ENCODE results near the gene CDC14B.
"Not testable (repeated sequence)": the region's sequence is repeated elsewhere in the genome, so short reads cannot be mapped to it uniquely, and the experiment has no call there.

CDC14B gene

DNA sequence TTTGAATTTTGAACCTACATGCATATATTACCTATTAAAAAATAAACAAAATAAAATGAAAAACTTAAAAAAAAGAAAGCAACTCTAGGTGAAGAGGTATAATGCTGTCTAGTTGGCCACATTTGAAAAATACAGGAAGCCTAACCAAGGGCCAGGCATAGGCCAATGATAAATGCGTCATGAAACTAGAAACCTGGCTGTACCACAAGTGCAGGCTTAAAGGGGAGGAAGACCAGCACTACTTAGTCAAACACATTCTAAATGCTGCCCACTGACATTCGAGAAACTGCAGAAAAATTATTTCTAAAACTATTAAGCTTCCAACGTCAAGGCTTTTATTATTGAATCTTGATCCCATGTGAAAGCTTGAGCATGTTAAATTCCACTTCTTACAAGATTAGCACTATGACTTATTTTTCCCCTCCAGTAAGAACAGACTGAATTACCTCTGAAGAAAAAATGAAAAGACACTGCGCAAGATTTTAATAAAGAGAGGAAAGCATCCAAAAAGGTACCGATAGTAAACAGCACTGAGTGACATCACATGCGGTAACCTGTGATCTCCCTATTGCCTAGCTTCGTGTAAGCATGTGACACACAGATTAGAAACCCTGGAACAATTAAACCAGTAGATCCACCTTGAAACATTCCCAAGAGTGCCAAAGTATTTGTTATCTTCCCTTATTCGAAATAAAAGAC is 16.2 kb downstream of the CDC14B start:
- DNase-seq = no peak
- in situ Hi-C loops (cut with MboI; ENCODE audit: low pct_unique_long_range_greater_than_20kb, low sequenced_read_pairs) = no loop called here

DNA sequence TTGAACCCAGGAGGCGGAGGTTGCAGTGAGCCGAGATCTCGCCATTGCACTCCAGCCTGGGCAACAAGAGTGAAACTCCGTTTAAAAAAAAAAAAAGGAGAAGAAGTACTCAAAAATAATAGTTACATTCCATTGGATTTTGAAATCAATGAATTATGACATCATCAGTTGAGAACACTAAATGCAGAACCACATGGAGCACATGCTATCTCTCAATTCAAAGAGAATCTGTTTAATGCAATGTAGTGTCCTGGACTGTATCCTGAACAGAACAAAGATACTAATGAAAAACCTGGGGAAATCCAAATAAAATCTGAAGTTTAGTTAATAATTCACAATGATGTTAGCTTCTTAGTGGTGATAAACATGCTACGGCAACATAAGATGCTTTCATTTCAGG is 20.3 kb downstream of the CDC14B start:
- in situ Hi-C loops (cut with MboI; ENCODE audit: low pct_unique_long_range_greater_than_20kb, low sequenced_read_pairs) = no loop called here
- DNase-seq = no peak

DNA sequence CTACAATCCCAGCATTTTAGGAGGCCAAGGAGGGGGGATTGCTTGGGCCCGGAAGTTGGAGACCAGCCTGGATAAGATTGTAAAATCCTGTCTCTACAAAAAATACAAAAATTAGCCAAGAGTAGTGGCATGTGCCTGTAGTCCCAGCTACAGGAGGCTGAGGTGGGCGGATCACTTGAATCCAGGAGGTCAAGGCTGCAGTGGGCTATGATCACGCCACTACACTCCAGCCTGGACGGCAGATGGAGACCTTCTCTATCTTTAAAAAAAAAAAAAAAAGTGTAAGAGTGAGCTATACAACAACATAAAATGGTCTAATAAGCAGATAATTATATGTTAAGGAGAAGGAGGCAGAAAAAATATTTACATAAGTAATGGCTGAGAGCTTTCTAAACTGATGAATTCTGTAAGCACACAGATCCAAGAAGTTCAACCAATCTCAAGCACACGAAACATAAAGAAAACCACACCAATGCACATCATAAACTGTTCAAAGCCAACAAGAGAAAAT is 23.0 kb downstream of the CDC14B start:
- no peak for DNase-seq
- in situ Hi-C loops (cut with MboI; ENCODE audit: low pct_unique_long_range_greater_than_20kb, low sequenced_read_pairs) = no loop called here

DNA sequence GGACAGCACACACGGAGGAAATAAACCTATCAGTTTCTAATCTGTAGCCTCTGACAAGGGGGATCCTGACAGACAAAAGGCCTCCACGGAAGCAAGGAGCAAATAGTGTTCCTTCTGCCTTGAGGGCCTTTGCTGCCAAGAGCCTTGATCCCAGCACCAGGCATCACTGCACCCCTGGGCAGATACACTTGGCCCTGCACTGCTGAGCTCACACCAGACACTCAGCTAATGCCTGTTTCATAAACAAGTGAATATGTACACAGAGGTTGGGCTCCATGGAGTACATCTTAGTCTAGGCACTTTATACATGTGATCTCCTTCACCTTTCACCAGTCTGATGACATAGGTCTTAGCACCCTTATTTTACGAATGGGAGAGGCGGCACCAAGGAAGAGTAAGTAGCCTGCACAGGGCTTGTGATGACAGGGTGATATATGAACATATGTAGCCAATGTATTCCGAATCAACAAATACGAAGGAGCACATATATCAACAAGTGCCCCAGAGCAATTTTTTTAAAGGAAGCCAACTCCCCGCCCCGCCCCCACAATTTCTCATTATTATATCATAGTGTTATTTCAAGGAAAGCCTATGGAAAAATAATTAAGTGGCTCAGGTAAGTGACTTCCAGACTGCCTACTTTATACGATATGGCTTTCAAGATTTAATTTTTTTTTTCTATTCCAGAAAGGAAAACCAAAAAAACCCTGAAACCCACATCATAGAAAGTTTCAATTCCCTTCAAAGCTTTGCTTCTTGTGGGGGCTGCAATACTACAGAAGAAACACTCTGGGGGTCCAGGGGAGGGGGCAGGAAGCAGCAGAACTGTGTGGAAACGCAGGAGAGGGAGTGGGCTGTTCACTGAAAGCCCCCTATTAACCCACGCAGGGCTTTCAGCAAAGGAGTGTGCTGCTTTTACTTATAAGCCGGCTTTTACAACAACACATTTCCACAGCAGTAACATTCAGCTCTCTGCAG is 32.0 kb downstream of the CDC14B start:
- in situ Hi-C loops (cut with MboI; ENCODE audit: low pct_unique_long_range_greater_than_20kb, low sequenced_read_pairs) = no loop called here
- DNase-seq = no peak

DNA sequence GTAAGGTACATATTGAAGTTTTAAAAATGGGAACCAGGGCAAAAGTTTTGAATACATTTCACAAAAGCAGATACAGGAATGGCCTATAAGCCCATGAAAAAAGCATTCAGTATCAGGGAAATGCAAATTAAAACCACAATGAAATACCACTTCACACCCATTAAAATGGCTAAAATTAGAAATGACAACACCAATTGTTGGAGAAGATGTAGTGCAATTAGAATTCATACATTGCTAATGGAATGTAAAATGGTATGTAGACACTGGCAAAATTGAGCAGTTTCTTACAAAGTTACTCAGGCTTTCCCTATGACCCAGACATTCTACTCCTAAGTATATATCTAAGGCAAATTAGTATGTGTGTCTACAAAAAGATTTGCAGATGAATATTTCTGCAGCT is 34.2 kb downstream of the CDC14B start:
- no peak for DNase-seq
- in situ Hi-C loops (cut with MboI; ENCODE audit: low pct_unique_long_range_greater_than_20kb, low sequenced_read_pairs) = no loop called here

DNA sequence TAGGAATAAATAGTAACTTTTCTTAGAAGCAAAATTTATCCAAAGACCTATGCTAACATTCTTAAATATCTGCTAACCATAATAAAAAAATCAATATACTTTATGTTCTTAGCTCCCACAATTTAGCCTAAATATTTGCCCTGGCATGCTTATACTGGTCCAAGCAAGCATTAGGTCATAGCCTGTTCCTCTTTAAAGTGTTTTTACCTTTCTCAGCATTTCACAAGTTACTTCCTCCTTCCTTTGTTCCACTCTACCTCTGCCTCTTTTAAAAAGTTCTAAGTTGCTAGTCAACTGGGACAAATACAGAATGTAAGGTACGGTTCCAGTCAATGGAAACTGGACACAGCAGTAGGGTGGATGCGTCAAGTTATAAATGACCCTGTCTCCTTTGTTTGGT is 37.4 kb downstream of the CDC14B start:
- in situ Hi-C loops (cut with MboI; ENCODE audit: low pct_unique_long_range_greater_than_20kb, low sequenced_read_pairs) = not testable (repeated sequence)
- peak; percentile 70 for DNase-seq

DNA sequence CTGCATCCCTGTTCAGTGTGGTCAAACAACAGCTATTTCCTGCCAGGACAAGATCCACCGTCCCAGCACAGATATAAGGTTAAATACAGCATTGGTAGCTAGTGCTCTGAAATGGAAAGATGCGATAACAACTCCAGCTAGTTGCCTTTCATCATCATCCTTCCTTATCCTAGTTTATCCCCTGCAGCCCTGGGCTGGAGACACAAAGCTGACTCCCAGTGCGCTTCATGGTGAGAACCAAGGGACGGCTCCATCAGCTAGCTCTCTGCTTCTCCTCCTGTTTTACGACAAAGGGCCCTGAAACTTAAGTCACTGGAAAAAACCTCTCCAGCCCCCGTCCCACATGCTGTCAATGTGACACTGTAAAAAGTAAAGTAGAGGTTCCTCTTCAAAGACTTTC is 37.9 kb downstream of the CDC14B start:
- DNase-seq = peak; percentile 62
- in situ Hi-C loops (cut with MboI; ENCODE audit: low pct_unique_long_range_greater_than_20kb, low sequenced_read_pairs) = no loop called here

DNA sequence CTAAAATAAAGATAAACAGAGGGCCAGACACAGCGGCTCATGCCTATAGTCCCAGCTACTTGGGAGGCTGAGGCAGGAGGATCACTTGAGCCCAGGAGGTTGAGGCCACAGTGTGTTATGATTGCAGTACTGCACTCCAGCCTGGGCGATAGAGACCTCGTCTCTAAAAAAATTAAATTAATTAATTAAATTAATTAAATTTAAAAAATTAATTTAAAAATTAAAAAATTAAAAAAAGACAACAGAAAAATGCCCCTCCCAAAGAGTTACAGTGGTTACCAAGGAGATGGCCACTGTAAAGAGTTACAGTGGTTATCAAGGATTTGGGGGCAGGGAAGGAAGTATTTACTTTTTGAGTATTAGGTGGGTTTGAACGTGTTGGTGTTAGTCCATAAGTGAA is 38.3 kb downstream of the CDC14B start:
- no peak for DNase-seq
- in situ Hi-C loops (cut with MboI; ENCODE audit: low pct_unique_long_range_greater_than_20kb, low sequenced_read_pairs) = no loop called here

DNA sequence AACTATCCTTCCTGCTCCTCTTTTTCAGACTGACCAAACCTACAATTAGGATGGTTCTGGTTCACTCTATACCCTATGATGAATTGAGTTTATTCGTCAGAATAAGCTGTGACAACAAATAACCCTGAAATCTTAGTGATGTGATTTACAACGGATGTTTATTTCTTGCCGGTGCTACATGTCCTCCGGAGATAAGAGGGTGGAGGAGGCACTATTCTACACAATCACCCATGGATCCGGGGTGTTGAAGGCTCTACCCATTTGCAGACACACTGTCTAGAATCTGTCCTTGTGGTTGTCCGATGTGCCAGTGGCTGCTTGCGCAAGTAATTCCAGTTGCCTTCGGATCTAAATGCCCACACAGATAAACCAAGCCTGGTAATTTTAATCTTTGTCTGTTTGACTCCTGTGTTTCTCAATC is 44.7 kb downstream of the CDC14B start:
- in situ Hi-C loops (cut with MboI; ENCODE audit: low pct_unique_long_range_greater_than_20kb, low sequenced_read_pairs) = no loop called here
- no peak for DNase-seq

DNA sequence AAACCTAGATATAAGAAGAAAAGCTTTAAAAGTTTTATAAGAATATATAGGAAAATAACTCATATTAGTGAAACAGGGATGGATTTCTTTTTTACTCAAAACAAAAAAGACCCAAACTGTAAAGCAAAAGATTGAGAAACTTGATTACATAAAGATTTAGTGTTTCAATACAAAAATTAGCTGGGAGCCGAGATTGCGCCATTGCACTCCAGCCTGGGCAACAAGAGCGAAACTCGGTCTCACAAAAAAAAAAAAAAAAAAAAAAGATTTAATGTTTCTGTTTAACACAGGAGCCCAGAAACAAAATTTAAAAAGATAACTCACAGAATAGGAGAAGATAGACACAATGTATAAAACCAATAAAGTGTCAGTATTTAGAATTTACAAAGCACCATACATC is 45.2 kb downstream of the CDC14B start:
- DNase-seq = no peak
- in situ Hi-C loops (cut with MboI; ENCODE audit: low pct_unique_long_range_greater_than_20kb, low sequenced_read_pairs) = no loop called here

DNA sequence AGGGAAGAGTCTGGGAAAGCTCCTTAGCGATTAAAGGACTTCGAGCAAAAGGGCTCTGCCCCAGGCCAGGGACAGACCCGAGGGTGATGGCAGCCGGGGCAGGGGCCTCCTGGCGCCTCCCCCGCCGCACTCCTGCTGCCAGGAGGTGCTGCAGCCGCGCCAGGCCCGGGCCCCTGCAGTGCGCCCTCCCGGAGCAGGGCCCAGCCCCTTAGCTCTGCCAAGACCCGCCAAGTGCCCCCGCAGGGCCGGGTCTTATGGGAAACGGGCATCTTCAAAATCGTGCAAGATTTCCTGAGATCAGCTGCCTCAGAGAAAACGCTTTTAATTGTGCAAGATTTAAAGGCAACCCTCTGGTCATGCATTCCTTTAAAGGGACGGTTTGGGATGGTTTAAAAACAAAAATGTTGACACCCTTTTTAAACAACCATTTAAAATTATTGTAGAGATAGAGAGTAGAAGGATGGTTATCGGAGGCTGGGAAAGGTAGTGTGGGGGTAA is 52.4 kb downstream of the CDC14B start:
- DNase-seq = peak; percentile 45
- in situ Hi-C loops (cut with MboI; ENCODE audit: low pct_unique_long_range_greater_than_20kb, low sequenced_read_pairs) = no loop called here

DNA sequence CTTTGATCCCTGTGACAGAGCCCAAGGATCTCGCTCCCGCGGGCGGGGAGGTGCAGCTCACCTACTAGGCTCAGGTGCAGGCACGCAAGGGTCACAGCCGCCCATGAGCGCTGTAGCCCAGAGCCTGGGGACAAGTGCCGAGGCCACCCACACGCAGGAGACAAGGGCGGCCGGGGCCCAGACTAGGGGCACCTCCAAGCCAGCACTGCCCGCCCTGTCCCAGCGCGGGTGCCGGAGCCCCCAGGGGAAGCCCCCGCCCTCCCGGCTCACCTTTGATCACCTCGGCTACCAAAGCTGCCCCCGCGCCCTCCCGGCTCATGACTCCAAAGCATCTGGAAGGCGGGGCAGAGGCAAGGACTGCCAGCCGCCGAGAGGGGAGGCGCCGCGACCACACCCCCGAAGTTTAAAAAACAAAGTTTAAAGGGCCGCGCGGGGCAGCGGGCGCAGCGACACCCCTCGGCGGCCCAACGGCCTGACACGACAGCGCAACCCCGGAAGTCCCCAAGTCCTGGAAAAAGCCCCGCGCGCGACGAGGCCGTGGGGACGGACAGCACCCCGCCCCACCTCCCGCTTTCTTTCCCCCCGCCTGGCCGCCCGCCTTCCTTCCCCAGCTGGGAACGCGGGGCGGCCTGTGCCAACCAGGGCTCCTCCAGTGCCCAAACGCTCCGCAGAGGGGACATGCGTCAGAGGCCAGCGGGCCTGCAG is 53.0 kb downstream of the CDC14B start:
- in situ Hi-C loops (cut with MboI; ENCODE audit: low pct_unique_long_range_greater_than_20kb, low sequenced_read_pairs) = no loop called here

DNA sequence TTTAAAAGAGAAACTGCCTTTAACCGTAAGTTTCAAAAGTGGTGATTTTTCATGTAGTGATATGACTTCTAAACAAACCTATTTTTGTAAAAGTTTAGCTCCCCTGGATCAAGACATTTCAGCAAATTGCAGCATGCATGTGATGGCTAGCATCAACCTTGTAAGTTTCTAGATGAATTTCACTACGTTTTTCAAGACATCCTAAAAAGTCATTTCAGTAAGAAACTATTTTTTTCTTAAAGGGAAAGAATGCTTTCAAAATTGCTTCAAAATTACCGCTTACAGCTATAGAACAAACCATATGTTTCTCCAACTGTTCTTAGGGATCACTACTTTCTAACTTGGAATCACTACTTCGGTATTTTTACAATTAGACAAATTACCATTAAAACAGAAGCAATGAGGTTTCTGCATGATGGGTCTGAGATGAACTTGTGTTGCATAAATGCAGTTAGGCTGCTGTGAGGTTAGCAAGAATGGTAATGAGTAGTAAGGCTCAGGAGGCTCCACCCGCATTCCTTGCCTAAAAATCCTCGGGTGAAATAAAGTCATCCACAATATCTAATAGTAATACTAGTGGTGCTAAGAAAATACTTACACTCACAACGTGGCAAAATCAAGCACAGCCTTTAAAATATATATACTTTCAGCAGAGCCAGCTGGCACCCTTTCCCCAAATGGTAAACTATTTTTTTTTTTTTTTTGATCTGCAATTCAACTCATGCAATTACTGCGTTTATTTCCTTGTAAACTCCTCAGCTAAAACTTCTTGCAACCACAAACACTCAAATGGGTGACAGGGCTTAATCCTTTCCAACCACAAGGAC is 53.8 kb downstream of the CDC14B start:
- no peak for DNase-seq
- in situ Hi-C loops (cut with MboI; ENCODE audit: low pct_unique_long_range_greater_than_20kb, low sequenced_read_pairs) = no loop called here

More for the DNA sequence above, 53.0 kb downstream of the CDC14B start:
- DNase-seq = peak; percentile 79

DNA sequence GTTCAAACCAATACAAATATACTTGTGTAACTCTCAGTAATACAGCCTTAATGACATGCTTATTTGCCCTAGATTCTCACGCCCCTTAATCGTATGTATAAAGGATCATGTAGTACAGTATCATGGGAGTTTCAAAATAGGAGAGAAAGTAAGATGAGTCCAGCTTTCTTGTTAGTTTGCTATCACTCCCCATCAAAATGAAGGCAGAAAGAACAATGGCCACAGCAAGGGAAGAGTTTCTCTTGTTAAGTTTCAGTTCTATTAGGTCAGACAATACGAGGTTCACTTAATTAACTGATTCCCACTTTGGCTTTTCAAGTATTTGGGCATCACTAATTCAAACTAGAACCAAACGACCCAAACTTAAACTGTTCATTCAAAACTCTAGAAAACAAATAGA is 55.4 kb downstream of the CDC14B start:
- DNase-seq = no peak
- in situ Hi-C loops (cut with MboI; ENCODE audit: low pct_unique_long_range_greater_than_20kb, low sequenced_read_pairs) = no loop called here

DNA sequence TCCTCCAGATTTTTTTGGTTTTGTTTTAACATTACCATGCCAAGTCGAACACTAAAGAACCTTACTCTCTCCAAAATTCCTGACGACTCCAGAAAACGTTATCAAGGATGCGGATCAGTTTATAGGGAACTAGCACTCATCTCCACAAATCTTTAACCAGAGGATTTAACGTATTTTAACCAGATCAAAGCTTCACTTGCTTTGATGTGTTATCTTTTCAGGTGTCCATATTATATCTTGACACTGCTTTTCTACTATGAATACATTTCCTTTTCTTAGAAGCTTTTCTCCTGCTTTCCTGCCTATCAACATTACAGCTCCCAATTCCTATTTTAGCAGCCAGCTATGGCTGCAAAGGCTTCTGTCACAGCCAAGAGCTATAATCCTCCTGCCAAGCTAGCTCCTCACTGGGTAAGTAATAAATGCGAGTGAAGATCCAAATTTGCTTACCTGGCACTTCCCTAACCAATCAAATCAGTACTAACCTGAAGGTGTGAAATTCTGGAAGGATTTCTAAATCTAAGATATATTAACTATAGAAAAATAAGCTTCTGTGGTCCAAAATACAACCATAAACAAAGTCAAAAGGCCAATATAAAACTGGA is 60.2 kb downstream of the CDC14B start:
- in situ Hi-C loops (cut with MboI; ENCODE audit: low pct_unique_long_range_greater_than_20kb, low sequenced_read_pairs) = no loop called here
- no peak for DNase-seq

DNA sequence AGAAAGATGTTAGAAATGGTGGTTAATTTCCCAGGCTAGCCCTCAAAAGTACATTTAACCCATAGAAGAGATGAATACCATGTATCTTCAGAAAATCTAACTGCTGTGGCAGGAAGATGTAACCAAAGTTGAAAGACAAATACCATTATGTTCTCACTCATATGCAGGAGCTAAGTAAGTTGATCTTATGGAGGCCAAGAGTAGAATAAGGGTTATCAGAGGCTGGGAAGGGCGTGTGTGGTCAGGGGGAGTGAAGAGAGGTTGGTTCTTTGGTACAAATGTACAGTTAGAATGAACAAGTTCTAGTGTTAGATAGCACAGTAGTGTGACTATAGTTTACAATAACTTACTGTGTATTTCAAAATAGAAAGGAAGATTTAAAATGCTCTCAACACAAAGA is 61.7 kb downstream of the CDC14B start:
- DNase-seq = no peak
- in situ Hi-C loops (cut with MboI; ENCODE audit: low pct_unique_long_range_greater_than_20kb, low sequenced_read_pairs) = no loop called here

DNA sequence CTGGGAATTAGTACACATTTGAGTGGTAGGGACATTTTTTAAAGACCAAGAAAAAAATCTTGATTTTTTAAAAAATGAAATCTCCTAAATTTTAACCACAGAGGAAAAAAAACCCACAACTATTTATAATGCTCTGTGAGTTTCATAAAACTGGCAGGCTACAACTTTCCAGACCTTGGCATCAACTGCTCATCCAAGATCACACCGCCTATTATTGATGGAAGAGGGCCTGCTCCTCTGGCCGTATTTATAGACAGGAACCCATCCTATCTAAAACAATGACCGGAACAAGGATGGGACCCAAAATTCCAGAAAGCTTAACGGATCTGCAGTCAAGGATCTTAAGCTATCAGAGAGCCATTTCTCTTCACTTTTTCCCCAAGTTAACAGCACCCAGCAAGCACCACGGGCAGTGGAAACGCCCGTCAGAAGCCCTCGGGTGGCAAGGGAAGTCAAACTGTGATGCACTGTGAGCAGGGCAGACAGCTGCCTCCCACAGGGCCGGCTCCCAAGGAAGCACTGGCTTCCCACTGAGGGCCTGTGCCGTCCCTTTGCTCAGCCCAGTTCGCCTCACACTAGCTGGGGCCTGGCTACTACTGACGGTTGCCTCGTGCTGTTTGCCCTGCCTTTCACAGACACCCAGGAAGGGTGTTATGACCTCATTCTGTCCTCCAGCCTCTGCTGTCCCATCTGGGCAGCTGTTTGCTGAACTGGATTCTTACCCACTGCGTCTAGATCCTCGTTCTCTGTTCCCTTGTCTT is 62.8 kb downstream of the CDC14B start:
- in situ Hi-C loops (cut with MboI; ENCODE audit: low pct_unique_long_range_greater_than_20kb, low sequenced_read_pairs) = no loop called here
- no peak for DNase-seq

All from KBM-7 (cell line).